HCT116 (cell line): ENCODE results near the gene STRN3. TPM values are rescaled to one million over a fixed set of nuclear protein-coding genes. Genes with fewer than 3 reads are reported as not detected.

ENCODE experiments used
- ATAC-seq: fragments of 200-7000 bp; cut with Tn5 transposase; 2 replicates; pipeline ENCODE4 v1.9.1; 2020; ENCODE audit warnings: mild to moderate bottlenecking, moderate library complexity
- BruUV-seq: library from RNA; stranded (reverse); fragments of 400-500 nt; replicated peaks from 2 replicates; lab custom pipeline; 2021; lab: Mats Ljungman, UMichigan
- CTCF ChIA-PET: fragments of 300-600 bp; sonication (Branson Sonifier 250); formaldehyde crosslinking; loops from one replicate; lab custom pipeline; 2021; ENCODE audit warnings: antibody characterized with exemption; lab: Charles Lee
- POLR2A ChIA-PET: fragments of 300-600, 350-600 bp; sonication (Branson Sonifier 250); formaldehyde crosslinking; loops from one replicate; lab custom pipeline; 2021; ENCODE audit warnings: antibody characterized with exemption; lab: Charles Lee
- RAD21 ChIA-PET, 2 experiments: fragments of 300-600 bp; sonication (Branson Sonifier 250); formaldehyde crosslinking; loops; one replicate each; lab custom pipeline; 2023; ENCODE audit warnings: low total read pairs in 2 of 2; ENCODE audit not compliant: uncharacterized antibody in 2 of 2, unreplicated experiment in 2 of 2, low non-redundant PET in 1 of 2; lab: Charles Lee
- DNase-seq: peaks from one replicate; pipeline ENCODE4 v3.0.0-alpha.2; 2010; ENCODE audit warnings: low read depth, low spot score
- H2AFZ ChIP-seq: fragments of 200-600 bp; shearing (Covaris generic), sonication (generic); 2 replicates; pipeline ENCODE4 v1.6.1; 2017; ENCODE audit warnings: low read depth, mixed run types, mixed read lengths, antibody characterized with exemption, low read length; ENCODE audit not compliant: poor library complexity, severe bottlenecking
- H3K27ac ChIP-seq: 2 replicates; pipeline ENCODE4 v1.5.1; 2012; ENCODE audit warnings: low read depth, low read length
- H3K27me3 ChIP-seq: fragments of 200-600 bp; sonication (generic); 2 replicates; pipeline ENCODE4 v1.6.1; 2016; ENCODE audit warnings: mixed run types, low read length, mixed read lengths; ENCODE audit not compliant: insufficient read depth
- H3K36me3 ChIP-seq, 2 experiments: fragments of 200-500 bp in 1 of 2; fragments of 200-600 bp in 1 of 2; sonication (Bioruptor generic) in 1 of 2; sonication (generic) in 1 of 2; 2 replicates each; pipeline versions ENCODE4 v1.5.1 to v1.6.1; 2014 to 2016; ENCODE audit warnings: low read length in 2 of 2, inconsistent platforms in 1 of 2, mixed read lengths in 1 of 2, mixed run types in 1 of 2; ENCODE audit not compliant: insufficient read depth in 2 of 2, control insufficient read depth in 1 of 2
- H3K4me1 ChIP-seq, 2 experiments: fragments of 200-600 bp in 1 of 2; sonication (generic) in 1 of 2; 2 replicates each; pipeline versions ENCODE4 v1.5.1 to v1.6.1; 2012 to 2017; ENCODE audit warnings: low read length in 2 of 2, inconsistent platforms in 1 of 2, mild to moderate bottlenecking in 1 of 2, mixed read lengths in 1 of 2, mixed run types in 1 of 2, moderate library complexity in 1 of 2; ENCODE audit not compliant: insufficient read depth in 2 of 2, control insufficient read depth in 1 of 2
- H3K4me2 ChIP-seq: fragments of 200-600 bp; sonication (generic); 2 replicates; pipeline ENCODE4 v1.6.1; 2017; ENCODE audit warnings: mixed run types, low read length, mixed read lengths
- H3K4me3 ChIP-seq, 2 experiments: fragments of 200-600 bp in 1 of 2; sonication (generic) in 1 of 2; replicated peaks in 1 of 2; 2 replicates each; pipeline ENCODE4 v1.5.1; 2011 to 2016; ENCODE audit warnings: low read length in 2 of 2, control low read depth in 1 of 2, low read depth in 1 of 2, mild to moderate bottlenecking in 1 of 2, mixed read lengths in 1 of 2, mixed run types in 1 of 2
- H3K79me2 ChIP-seq: fragments of 200-600 bp; sonication (generic); 2 replicates; pipeline ENCODE4 v1.6.1; 2017; ENCODE audit warnings: mild to moderate bottlenecking, mixed run types, low read length, moderate library complexity, mixed read lengths; ENCODE audit not compliant: insufficient read depth
- H3K9ac ChIP-seq: fragments of 200-600 bp; sonication (generic); 2 replicates; pipeline ENCODE4 v1.6.1; 2016; ENCODE audit warnings: low read length, mixed read lengths
- H3K9me2 ChIP-seq: fragments of 200-600 bp; sonication (generic), shearing (Covaris generic); 2 replicates; pipeline ENCODE4 v1.6.1; 2017; ENCODE audit warnings: mixed run types, mild to moderate bottlenecking, moderate library complexity; ENCODE audit not compliant: insufficient read depth
- H3K9me3 ChIP-seq, 2 experiments: fragments of 200-500 bp in 1 of 2; fragments of 200-600 bp in 1 of 2; sonication (Bioruptor generic) in 1 of 2; sonication (generic) in 1 of 2; 2 replicates each; pipeline ENCODE4 v1.6.1; 2014 to 2017; ENCODE audit warnings: low read length in 2 of 2, mixed read lengths in 2 of 2, inconsistent platforms in 1 of 2, low read depth in 1 of 2, mild to moderate bottlenecking in 1 of 2, mixed run types in 1 of 2, moderate library complexity in 1 of 2; ENCODE audit not compliant: control insufficient read depth in 1 of 2, insufficient read depth in 1 of 2
- H4K20me1 ChIP-seq: fragments of 200-600 bp; sonication (generic), shearing (Covaris generic); 2 replicates; pipeline ENCODE4 v1.6.1; 2017; ENCODE audit warnings: mixed run types, mild to moderate bottlenecking, moderate library complexity; ENCODE audit not compliant: insufficient read depth
- CBX3 ChIP-seq: IDR thresholded peaks from 2 replicates; pipeline ENCODE4 v1.6.1; 2012; ENCODE audit warnings: low read depth
- CEBPB ChIP-seq: IDR thresholded peaks from 2 replicates; pipeline ENCODE4 v1.6.1; 2012; ENCODE audit warnings: low read depth
- CTCF ChIP-seq, 3 experiments: fragments of 200-600 bp in 1 of 3; sonication (generic) in 1 of 3; IDR thresholded peaks in 2 of 3; conservative IDR thresholded peaks in 1 of 3; 2 replicates each; pipeline ENCODE4 v1.5.1; 2012 to 2017; ENCODE audit warnings: low read depth in 2 of 3, low read length in 2 of 3, antibody characterized with exemption in 1 of 3, borderline replicate concordance in 1 of 3, control low read depth in 1 of 3, mild to moderate bottlenecking in 1 of 3, mixed read lengths in 1 of 3, mixed run types in 1 of 3, moderate library complexity in 1 of 3; ENCODE audit not compliant: insufficient read depth in 1 of 3
- ELF1 ChIP-seq: IDR thresholded peaks from 2 replicates; pipeline ENCODE4 v1.6.1; 2012; ENCODE audit warnings: low read depth, borderline replicate concordance
- EZH2 ChIP-seq: fragments of 200-600 bp; sonication (generic); IDR thresholded peaks from 2 replicates; pipeline ENCODE4 v1.6.1; 2017; ENCODE audit warnings: antibody characterized with exemption, mixed run types
- EZH2phosphoT487 ChIP-seq: fragments of 200-600 bp; IDR thresholded peaks from 2 replicates; pipeline ENCODE4 v1.6.1; 2018; ENCODE audit warnings: antibody characterized with exemption, borderline replicate concordance
- POLR2AphosphoS5 ChIP-seq: IDR thresholded peaks from 2 replicates; pipeline ENCODE4 v1.6.1; 2011; ENCODE audit warnings: mild to moderate bottlenecking, low read depth, low read length, moderate library complexity
- SRF ChIP-seq: IDR thresholded peaks from 2 replicates; pipeline ENCODE4 v1.6.1; 2012; ENCODE audit warnings: low read depth
- TCF7L2 ChIP-seq: IDR thresholded peaks from 2 replicates; pipeline ENCODE4 v1.7.0; 2011; ENCODE audit warnings: borderline replicate concordance, inconsistent platforms; ENCODE audit not compliant: insufficient read depth, insufficient read length; ENCODE audit errors: extremely low read depth
- YY1 ChIP-seq: IDR thresholded peaks from 2 replicates; pipeline ENCODE4 v1.6.1; 2011; ENCODE audit warnings: low read length, low read depth, moderate library complexity, mild to moderate bottlenecking; ENCODE audit not compliant: insufficient replicate concordance; ENCODE audit errors: extremely low read depth
- ZBTB33 ChIP-seq: IDR thresholded peaks from 2 replicates; pipeline ENCODE4 v1.6.1; 2011; ENCODE audit warnings: mild to moderate bottlenecking, low read length, moderate library complexity; ENCODE audit not compliant: insufficient replicate concordance; ENCODE audit errors: extremely low read depth
- intact Hi-C: fragments of 100-400 bp; cut with micrococcal nuclease; formaldehyde crosslinking; loops from 2 replicates; pipeline ENCODE4 v1.10.0; 2022
- total RNA-seq: library from RNA; stranded (reverse); gene quantifications from one replicate; pipeline ENCODE4 v1.2.1, GENCODE V29; 2021; ENCODE audit not compliant: unreplicated experiment

Gene STRN3
- total RNA-seq, 1 experiment from 2014 or later: 43.4 TPM

- TF ChIP-seq CTCF (IDR thresholded peaks at IDR 0.05 in 2 of 3, conservative IDR thresholded peaks at IDR 0.05 in 1 of 3; ENCODE audit: borderline replicate concordance in 1 of 3, insufficient read depth in 1 of 3, low read depth in 2 of 3, low read length in 2 of 3): no peak
- TF ChIP-seq CEBPB: no peak
- no peak for TF ChIP-seq EZH2
- no peak for TF ChIP-seq EZH2phosphoT487
Measured at GRCh38 chr14:31001339-31001658, 24.9 kb downstream of the STRN3 start (continued).

GRCh38 chr14:31000629-31001338, 25.4 kb downstream of the STRN3 start:
- ChIA-PET CTCF (no interaction called here), POLR2A (no interaction called here)
- intact Hi-C loops: no loop called here

More at GRCh38 chr14:31000629-31001338, 25.4 kb downstream of the STRN3 start:
- no TSS peak for BruUV-seq
- H3K27ac ChIP-seq: no peak overlapping the region
- H3K9me2 ChIP-seq: no peaks in the 10 kb centered on the region
- DNase-seq: no peak
- TF ChIP-seq CBX3: no peak
- TF ChIP-seq ZBTB33: no peak
- no peak for TF ChIP-seq ELF1
- no peak for TF ChIP-seq POLR2AphosphoS5
- no peak for TF ChIP-seq SRF
- no peak for TF ChIP-seq TCF7L2
- TF ChIP-seq YY1: no peak
- H3K9me3 ChIP-seq: no peaks in the 10 kb centered on the region
- H3K36me3 ChIP-seq: no peaks in the 10 kb centered on the region; a peak in 2 of 4 replicates
- no peaks in the 10 kb centered on the region for H3K27me3 ChIP-seq
- RAD21 ChIA-PET: no interaction called here
- peaks cover 95% of the 10 kb centered on the region for H3K79me2 ChIP-seq
- H4K20me1 ChIP-seq: peaks cover 11% of the 10 kb centered on the region; the same call in 1 of the 2 replicates
- peaks cover 9 to 25% of the 10 kb centered on the region in 2 experiments; a peak in 3 of 4 replicates for H3K4me1 ChIP-seq
- no peak overlapping the region for H2AFZ ChIP-seq
- H3K4me3 ChIP-seq: no peak overlapping the region
- H3K4me2 ChIP-seq: no peak overlapping the region
- no peak for ATAC-seq
- H3K9ac ChIP-seq: no peak overlapping the region
